IMR-90 (cell line): ENCODE data around the gene STMN1.
"Not testable (repeated sequence)": the region's sequence is repeated elsewhere in the genome, so short reads cannot be mapped to it uniquely, and the experiment has no call there.

ENCODE experiments used
- BHLHE40 ChIP-seq: fragments of 150-350 bp; IDR thresholded peaks from 2 replicates; pipeline ENCODE4 v1.6.1; 2016; ENCODE audit warnings: mild to moderate bottlenecking, low read depth, low read length
- CEBPB ChIP-seq: IDR thresholded peaks from 2 replicates; pipeline ENCODE4 v1.6.1; 2012; ENCODE audit warnings: low read depth, low read length, improper control_type of control experiment
- CTCF ChIP-seq: conservative IDR thresholded peaks from 2 replicates; pipeline ENCODE4 v1.5.1; 2012; ENCODE audit warnings: mild to moderate bottlenecking, low read depth, low read length, improper control_type of control experiment
- MAFK ChIP-seq: IDR thresholded peaks from 2 replicates; pipeline ENCODE4 v1.6.1; 2012; ENCODE audit warnings: low read depth, low read length, improper control_type of control experiment
- MXI1 ChIP-seq: IDR thresholded peaks from 2 replicates; pipeline ENCODE4 v1.6.1; 2012; ENCODE audit warnings: low read depth, mild to moderate bottlenecking, low read length, moderate library complexity, borderline replicate concordance
- POLR2A ChIP-seq: IDR thresholded peaks from 2 replicates; pipeline ENCODE4 v1.6.1; 2012; ENCODE audit warnings: mild to moderate bottlenecking, low read depth, low read length
- RAD21 ChIP-seq: IDR thresholded peaks from 2 replicates; pipeline ENCODE4 v1.6.1; 2012; ENCODE audit warnings: low read length, improper control_type of control experiment
- RFX5 ChIP-seq: IDR thresholded peaks from 2 replicates; pipeline ENCODE4 v1.8.0; 2012; ENCODE audit warnings: low read depth, mild to moderate bottlenecking, low read length, moderate library complexity
- SMC3 ChIP-seq: fragments of 150-350 bp; IDR thresholded peaks from 2 replicates; pipeline ENCODE4 v1.6.1; 2016; ENCODE audit warnings: low read depth, mild to moderate bottlenecking, antibody characterized with exemption, low read length, moderate library complexity

- TF ChIP-seq RFX5, BHLHE40, CTCF, MXI1, SMC3, RAD21, POLR2A, CEBPB, MAFK: not testable (repeated sequence)
These were observed 26.7 kb upstream of the STMN1 start for GRCh38 chr1:25932811-25933400.
